Hindlimb muscle (tissue), 1 donor: ENCODE results near the gene GTF3C6. TPM values are rescaled to one million over a fixed set of nuclear protein-coding genes. Genes with fewer than 3 reads are reported as not detected.
"Not testable (repeated sequence)": the region's sequence is repeated elsewhere in the genome, so short reads cannot be mapped to it uniquely, and the experiment has no call there.

Experiments used
- DNase-seq: peaks from one replicate; pipeline ENCODE4 v3.0.0-alpha.2; 2013
- polyA plus RNA-seq: library from polyadenylated mRNA; unstranded; fragments of 120-200 nt; gene quantifications from one replicate; pipeline ENCODE4 v1.2.1, GENCODE V29; 2013; ENCODE audit not compliant: insufficient read length

Gene GTF3C6, protein sequence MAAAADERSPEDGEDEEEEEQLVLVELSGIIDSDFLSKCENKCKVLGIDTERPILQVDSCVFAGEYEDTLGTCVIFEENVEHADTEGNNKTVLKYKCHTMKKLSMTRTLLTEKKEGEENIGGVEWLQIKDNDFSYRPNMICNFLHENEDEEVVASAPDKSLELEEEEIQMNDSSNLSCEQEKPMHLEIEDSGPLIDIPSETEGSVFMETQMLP
- 71.8 TPM for polyA plus RNA-seq

DNA sequence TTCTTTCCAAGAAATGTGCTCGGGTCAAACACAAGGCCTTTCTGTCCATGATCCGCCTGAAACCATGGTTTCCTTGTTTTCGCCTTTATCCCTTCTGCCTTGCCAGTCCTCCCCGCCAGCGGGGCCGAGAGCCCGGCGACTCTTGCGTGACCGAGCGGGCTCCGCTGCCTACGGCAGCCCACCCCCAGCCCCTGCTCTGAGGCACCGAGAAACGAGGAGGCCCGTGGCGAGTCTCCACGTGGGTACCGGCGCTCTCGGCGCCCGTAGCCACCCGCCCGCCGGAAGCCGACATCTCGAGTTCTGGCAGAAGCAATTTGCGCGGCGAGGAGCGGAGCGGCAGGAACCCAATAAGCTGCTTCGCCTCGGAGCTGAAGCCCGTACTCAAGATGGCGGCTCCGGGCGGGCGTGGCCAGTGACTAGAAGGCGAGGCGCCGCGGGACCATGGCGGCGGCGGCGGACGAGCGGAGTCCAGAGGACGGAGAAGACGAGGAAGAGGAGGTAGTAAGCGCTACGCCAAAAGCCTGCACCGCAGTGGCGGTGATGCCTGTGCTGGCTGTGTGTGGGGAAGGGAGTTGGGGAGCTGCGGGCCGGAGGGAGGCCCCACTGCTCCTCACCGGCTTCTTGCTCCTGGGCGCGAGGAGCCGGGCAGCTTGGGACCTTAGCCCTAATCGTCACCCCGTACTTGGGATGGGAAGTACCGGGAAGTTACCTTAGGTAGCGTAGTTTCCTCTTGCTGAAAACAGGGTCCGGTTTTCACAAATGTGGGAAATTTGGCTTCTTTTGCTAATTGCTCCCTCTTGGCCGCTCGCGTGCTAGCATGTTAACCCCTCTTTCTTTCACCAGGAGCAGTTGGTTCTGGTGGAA is at the start of gene GTF3C6:
Gene GTF3C6 (plus strand): TSS at position 378 of the 864 bp plus-strand sequence. CDS start 64 bp downstream, at position 442.
- peak; percentile 90 for DNase-seq

DNA sequence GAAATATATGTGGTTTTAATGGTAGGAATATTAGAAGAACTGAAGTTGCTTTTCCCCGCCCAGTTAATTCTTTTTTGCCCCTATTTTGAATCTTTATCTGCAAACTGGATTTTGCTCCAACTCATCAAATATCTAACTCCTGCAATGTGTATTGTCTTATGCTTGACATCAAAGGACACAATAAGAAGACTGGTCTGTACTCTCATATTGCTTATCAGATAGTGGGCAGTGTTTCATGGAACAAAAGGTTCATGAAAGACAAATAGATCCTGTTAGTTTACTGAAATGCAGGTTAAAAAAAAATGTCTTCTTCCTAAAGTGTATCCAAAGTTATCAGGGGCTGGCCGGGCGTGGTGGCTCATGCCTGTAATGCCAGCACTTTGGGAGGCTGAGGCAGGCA is 27.7 kb upstream of the GTF3C6 start:
- no peak for DNase-seq

DNA sequence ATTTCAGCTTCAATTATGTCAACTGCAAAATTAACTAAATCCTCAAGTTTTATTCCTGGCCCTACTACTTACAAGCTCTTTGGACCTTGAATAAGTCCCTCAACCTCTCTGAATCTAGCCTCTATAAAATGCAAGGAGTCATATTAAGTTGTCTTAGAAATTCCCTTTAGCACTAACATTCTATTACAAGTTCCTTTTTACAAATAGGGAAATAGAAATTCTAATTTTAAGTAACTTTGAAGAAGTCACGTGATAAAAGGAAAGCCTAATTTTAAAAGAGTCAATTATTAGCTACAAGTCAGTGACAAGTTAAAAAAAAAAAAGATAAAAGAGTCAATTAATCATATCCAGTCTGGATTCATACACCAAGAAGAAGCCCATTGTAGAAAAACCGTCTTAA is 24.6 kb upstream of the GTF3C6 start:
- DNase-seq: no peak

DNA sequence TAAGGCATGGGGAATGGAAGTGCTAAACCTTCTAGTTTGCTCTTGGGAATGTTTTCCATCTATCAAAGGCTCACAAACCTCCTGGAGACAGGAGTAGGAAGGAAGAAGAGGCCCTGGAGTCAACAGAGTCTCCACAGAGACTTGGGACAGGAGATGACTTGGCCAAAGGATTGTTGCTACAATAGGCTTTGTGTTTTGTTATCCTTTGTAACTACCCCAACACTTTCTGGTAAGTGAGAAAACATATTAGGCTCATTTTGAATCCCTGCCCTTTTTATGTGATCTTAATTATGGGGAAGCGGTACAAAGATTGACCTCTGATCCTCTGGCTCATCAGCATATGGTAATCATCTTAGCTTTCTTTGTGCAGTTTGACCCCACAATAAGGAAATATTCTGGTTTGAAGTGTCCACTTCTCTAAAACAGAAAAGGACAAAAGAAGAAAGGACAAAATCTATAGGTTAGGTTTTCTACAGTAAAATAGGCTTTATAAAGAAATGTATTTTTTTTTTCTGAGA is 24.1 kb upstream of the GTF3C6 start:
- DNase-seq: no peak

DNA sequence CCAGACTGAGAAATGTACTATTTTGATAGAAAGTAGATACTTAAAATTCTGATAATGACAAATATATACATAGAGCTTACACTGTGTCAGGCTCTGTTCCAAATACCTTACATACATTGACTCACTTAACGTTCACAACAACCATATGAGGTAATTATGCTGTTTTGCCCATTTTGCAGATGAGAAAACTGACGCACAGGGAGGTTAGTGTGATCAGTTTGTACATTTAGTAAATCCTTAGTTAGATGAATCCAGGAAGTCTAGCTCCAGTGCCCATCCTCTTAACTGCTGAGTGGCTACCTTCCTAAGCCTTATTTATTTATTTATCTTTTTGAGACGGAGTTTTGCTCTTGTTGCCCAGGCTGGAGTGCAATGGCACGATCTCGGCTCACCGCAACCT is 23.3 kb upstream of the GTF3C6 start:
- DNase-seq: no peak

DNA sequence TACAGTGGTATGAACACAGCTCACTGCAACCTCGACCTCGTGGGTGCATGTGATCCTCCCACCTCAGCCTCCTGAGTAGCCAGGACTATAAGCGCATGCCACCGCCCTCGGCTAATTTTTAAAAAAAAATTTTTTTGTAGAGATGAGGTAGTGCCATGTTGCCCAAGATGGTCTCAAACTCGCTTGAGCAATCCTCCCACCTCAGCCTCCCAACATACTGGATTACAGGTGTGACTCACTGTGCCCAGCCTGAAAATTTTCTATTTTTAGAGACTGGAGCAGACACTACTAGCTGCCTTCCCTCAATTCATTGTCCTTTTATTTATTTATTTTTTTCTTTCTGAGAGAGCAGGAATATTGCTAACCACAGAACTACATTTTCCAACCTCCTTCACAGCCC is 20.3 kb upstream of the GTF3C6 start:
- no peak for DNase-seq

DNA sequence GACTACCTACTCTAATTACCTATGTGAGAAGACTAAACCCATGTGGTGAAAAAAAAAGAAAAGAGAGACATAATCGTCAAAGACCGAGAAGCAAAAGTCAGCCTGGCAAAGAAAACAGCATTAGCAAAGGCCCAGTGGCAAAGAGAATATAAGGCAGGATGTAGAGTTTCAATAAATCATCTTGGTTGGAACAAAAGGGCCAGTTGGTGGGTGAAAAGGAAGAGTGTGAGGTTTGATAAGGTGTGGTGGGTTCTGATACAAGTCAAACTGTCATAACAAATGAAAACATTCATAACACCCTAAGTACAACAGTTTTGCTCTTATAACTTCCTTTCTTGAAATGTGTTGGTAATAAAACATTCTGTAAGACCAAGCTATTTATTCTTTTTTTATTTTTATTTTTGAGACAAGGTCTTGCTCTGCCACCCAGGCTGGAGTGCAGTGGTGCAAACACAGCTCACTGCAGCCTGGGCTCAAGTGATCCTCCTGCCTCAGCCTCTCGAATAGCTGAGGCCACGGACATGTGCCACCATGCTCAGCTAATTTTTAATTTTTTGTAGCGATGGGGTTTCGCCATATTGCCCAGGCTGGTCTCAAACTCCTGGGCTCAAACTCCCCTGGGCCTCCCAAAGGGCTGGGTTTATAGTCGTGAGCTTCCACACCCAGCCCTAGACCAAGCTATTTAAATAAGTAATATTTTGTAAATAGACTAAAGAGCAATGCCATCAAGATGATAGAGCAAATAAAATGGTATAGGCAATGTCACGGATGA is 18.9 kb upstream of the GTF3C6 start:
- no peak for DNase-seq

DNA sequence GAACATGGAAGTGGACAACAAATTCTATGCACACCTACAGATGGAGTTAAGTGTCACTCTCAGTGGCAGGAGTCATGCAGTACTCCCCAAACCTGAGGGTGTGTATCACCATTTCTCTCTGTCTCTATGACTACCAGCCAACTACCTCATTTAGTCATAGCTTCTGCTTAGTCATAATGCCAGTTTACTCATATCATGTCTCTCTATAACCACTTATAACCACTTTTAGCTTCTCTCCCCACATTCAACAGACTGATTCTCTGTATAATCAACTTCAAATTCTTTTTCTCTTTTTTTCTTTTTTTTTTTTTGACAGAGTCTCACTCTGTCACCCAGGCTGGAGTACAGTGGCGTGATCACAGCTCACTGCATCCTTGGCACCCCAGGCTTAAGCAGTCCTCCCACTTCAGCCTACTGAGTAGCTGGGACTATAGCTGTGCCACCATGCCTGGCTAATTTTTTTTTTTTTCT is 13.8 kb upstream of the GTF3C6 start:
- DNase-seq: no peak

DNA sequence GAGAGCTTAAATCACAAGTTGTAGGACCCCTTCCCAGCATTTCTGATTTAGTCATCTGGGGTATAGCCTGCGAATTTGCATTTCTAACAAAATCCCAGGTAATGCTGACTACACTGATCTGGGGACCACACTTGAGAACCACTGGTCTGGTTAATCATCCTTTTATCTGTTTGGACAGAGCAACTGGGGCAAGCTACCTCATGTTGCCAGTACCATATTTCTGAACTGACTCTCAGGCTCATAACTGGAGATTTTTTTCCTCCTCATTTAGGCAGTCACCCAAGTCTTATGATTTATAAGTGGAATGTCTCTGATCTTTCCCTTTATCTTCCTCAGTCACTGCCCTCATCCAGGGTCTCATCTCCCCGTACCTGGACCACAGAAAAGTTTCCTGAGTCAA is 12.0 kb upstream of the GTF3C6 start:
- no peak for DNase-seq

DNA sequence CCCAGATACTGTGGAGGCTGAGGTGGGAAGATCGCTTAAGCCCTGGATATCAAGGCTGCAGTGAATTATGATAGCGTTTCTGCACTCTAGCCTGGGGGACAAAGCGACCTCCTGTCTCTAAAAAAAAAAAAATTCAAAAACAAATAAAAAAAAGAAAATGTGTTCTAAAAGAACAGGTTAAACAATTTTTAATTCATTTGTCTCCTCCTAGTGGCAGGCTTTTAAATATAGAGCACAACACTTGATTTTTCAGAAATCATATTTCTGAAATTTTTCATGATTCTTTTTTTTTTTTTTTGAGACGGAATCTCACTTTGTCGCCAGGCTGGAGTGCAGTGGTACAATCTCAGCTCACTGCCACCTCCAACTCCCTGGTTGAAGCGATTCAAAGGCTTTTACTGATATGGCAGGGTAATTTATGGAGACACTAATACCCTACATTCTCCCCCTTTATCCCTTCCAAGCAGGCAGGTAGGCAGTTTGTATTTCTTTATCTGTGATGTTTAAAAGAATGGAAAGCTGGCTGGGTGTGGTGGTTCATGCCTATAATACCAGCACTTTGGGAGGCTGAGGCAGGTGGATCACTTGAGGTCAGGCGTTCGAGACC is 8.7 kb upstream of the GTF3C6 start:
- DNase-seq: peak; percentile 12

DNA sequence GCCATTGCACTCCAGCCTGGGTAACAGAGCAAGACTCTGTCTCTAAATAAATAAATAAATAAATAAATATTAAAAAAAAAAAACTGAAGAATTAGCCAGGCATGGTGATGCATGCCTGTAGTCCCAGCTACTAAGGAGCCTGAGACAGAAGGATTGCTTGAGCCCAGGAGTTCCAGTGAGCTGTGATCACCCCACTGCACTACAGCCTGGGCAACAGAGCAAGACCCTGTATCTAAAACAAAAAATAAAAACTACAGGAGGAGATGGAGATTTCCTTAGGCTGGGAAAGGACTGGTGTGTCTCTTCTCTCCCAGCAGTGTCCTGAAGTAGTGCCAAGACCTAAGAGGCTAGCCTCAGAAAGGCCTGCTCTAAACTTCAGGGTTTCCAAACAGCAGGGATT is 8.1 kb upstream of the GTF3C6 start:
- DNase-seq: no peak

DNA sequence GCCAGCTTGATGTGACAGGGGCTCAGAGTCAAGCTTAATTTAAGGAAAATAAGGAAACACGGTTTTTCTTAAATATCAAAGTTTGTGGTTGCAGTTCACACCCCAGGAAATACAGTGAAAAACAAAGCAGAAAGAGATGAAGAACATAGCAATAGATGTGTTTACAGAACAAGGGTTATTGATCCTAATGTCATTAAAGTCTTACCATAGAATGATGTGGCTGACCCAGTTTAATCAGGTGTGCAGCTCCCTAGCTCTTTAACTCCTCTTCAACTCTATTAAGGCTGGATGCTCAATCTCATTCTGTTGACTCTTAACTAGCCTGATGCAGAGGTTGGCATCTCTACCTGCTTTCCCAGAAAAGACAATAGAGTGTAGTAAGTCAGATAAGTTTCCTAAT is 7.5 kb upstream of the GTF3C6 start:
- DNase-seq: no peak

DNA sequence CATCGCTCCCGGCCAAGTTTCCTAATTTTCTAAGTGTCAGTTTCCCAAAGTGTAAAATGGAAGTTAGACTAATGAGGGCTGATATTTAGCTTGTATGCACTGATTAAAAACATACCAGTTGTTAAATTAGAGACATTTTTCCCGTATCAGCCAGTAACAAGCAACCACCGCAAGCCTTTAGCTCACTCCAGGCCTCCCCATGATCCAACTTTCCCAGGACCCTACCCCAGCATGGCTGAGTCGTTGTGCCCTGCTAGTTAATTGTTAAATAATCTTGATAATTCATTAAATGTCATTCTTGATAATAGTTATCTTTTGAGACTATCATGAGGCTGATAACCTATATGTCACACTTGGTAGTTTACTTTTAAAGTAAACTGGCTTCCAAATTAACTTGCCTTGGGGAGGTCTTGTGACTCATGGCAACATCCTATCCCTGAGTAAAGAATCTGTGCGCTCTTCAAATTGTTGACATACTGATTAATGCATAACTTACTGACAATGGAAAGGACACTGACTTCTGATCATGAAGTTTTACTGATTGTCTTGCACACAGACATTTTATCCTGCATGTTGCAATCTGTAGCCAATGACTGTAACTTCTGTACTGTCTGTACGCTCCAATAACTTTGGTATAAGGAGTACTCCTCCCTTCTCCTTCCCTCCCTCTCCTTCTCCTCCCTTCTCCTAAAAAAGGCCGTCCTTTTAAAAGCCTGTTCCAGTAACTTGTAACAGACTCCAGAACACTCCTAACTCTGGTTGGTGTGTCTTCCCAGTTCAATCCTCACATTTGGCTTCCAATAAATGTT is 6.3 kb upstream of the GTF3C6 start:
- peak; percentile 19 for DNase-seq

DNA sequence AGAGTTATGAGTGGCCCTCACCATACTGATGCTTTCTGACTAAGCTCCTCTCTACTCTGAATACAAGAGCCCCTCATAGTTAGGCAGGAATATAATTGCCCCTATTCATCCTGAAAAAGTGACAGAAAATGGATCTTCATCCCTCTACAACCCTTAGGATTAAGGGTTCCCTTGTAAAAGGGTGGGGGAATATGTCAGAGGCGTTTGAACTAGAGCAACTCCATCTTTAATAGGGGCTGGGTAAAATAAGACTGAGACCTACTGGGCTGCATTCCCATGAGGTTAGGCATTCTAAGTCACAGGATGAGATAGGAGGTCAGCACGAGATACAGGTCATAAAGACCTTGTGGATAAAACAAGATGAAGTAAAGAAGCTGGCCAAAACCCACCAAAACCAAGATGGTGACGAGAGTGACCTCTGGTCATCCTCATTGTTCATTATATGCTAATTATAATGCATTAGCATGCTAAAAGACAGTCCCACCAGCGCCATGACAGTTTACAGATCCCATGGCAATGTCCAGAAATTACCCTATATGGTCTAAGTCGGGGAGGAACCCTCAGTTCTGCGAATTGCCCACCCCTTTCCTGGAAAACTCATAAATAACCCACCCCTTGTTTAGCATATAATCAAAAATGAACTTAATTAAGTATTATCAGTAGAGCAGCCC is 4.7 kb upstream of the GTF3C6 start:
- DNase-seq: no peak

DNA sequence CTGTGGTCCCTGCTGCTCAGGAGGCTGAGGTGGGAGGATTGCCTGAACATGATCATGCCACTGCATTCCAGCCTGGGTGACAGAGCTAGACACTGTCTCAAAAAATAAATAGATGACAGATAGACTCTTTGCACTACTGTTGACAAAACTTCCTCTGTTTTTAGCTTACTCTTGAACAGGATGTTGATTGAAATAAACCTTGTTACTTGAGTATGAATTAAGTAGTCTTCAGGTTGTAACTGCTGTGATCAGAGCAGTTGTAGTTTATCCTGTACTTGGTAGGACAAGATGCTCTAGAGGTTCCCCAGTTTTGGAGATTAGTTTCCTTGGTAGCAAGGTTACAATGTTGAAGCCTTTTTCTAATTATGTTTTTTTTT is 1.5 kb downstream of the GTF3C6 start:
- no peak for DNase-seq

DNA sequence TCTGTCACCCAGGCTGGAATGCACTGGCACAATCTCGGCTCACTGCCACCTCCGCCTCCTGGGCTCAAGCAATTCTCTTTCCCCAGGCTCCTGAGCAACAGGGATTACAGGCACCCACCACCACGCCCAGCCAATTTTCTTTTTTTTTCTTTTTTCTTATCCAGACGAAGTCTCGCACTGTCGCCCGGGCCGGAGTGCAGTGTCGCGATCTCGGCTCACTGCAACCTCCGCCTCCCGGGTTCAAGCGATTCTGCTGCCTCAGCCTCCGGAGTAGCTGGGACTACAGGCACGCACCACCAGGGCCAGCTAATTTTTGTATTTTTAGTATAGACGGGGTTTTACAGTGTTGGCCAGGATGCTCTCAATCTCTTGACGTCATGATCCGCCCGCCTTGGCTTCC is 4.1 kb downstream of the GTF3C6 start:
- not testable (repeated sequence) for DNase-seq

DNA sequence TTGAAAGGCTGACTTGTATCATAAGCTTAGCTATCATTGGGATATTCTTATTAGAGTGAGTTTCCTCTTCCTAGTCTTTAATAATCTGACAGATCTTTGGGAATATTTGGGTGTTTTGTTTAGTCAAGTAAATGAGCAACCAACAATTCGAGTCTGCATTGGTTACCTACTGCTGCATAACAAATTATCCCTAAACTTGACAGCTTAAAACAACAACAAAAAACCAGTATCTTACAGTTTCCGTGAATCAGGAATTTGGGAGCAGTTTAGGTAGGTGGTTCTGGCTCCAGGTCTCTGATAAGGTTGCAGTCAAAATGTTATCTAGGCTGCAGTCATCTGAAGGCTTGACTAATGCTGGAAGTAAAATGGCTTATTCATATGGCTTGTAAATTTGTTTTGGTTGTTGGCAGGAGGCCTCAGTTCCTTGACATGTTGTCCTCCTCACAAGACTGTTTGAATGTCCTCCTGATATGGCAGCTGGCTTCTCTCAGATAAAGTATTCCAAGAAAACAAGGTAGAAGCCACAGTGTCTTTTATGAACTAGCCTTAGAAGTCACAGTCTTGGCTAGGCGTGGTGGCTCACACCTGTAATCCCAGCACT is 7.2 kb downstream of the GTF3C6 start:
- no peak for DNase-seq

DNA sequence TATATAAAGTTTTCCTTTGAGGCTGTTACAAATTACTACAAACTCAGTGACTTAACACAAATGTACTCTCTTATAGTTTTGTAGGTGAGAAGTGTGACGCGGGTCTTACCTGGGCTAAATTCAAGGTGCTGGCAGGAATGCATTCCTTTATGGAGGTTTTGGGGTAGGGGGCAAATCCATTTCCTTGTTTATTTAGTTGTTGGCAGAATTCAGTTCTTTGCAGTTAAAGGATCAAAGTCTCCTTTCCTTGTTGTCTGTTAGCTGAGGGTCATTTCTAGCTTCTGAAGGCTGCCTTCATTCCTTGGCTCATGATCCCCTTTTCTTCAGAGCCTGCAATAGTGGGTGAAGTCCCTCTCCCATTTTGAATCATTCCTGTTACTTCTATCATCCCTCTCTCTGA is 10.2 kb downstream of the GTF3C6 start:
- not testable (repeated sequence) for DNase-seq

DNA sequence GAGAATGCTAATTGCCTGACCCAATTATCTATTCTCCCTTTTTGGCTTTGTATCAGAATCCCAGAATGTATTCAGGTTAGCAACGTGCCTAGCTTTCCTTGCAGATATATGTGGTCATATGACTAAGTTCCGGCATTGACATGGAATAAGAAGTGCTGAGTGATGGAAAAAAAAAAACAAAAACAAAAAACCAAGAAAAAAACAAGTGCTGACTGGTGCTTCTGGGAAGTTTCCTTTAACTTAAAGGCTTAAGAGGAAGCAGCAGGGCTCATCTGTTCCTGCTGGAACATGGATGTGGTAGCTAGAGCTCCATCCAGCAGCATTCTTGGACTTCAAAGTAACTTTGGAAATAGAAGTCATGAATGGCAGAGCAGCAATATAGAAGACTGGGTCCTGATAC is 13.0 kb downstream of the GTF3C6 start:
- DNase-seq: peak; percentile 10

DNA sequence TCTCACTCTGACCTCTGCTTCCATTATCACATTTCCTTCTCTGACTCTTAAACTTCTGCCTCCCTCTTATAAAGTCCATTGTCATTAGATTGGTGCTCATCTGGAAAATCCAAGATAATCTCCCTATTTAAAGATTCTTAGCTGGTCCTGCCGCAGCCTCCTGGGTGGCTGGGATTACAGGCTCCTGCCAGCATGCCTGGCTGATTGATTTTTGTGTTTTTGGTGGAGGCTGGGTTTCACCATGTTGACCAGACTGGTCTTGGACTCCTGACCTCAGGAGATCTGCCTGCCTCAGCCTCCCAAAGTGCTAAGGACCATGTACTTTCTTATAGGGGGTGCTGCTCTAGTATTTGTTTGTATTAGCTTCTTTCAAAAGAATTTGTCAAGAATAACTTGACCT is 18.1 kb downstream of the GTF3C6 start:
- no peak for DNase-seq
